Fibroblast of lung (primary cell): Measurements from ENCODE around the gene TIMM22. TPM values are rescaled to one million over a fixed set of nuclear protein-coding genes. Genes with fewer than 3 reads are reported as not detected.

Experiments used
- DNase-seq, 2 donors: peaks; one replicate each; pipeline versions ENCODE4 v3.0.0 to v3.0.0-alpha.2; 2010; ENCODE audit warnings: low read depth in 2 of 2
- H2AFZ ChIP-seq: 2 replicates; pipeline ENCODE4 v1.5.1; 2012; ENCODE audit warnings: low read length, control low read depth, inconsistent platforms
- H3K27ac ChIP-seq: 2 replicates; pipeline ENCODE4 v1.5.1; 2011; ENCODE audit warnings: low read length, control low read depth; ENCODE audit not compliant: insufficient read depth
- H3K27me3 ChIP-seq: 2 replicates; pipeline ENCODE4 v1.5.1; 2011; ENCODE audit warnings: mild to moderate bottlenecking, low read length; ENCODE audit not compliant: control insufficient read depth, insufficient read depth
- H3K36me3 ChIP-seq: 2 replicates; pipeline ENCODE4 v1.5.1; 2011; ENCODE audit warnings: low read length; ENCODE audit not compliant: control insufficient read depth, insufficient read depth
- H3K4me1 ChIP-seq: 2 replicates; pipeline ENCODE4 v1.5.1; 2011; ENCODE audit warnings: low read length; ENCODE audit not compliant: control insufficient read depth, insufficient read depth; ENCODE audit errors: extremely low read depth
- H3K4me2 ChIP-seq: 2 replicates; pipeline ENCODE4 v1.5.1; 2011; ENCODE audit warnings: low read length, control low read depth; ENCODE audit not compliant: insufficient read depth; ENCODE audit errors: extremely low read depth
- H3K4me3 ChIP-seq, 4 experiments: fragments of 200-600 bp in 1 of 4; sonication (generic) in 1 of 4; replicated peaks in 1 of 4; 2 replicates each; pipeline ENCODE4 v1.5.1; 2011 to 2016; ENCODE audit warnings: low read length in 4 of 4, low read depth in 3 of 4, mild to moderate bottlenecking in 3 of 4, control low read depth in 2 of 4, inconsistent platforms in 1 of 4, mixed read lengths in 1 of 4; ENCODE audit not compliant: insufficient read depth in 1 of 4; ENCODE audit errors: control extremely low read depth in 1 of 4
- H3K79me2 ChIP-seq: 2 replicates; pipeline ENCODE4 v1.5.1; 2012; ENCODE audit warnings: mild to moderate bottlenecking, low read length, inconsistent platforms; ENCODE audit not compliant: control insufficient read depth, insufficient read depth
- H3K9ac ChIP-seq: 2 replicates; pipeline ENCODE4 v1.5.1; 2011; ENCODE audit warnings: mild to moderate bottlenecking, low read length, control low read depth; ENCODE audit not compliant: insufficient read depth
- H3K9me3 ChIP-seq: 2 replicates; pipeline ENCODE4 v1.5.1; 2012; ENCODE audit warnings: low read depth, low read length; ENCODE audit not compliant: control insufficient read depth, insufficient read depth
- H4K20me1 ChIP-seq: 2 replicates; pipeline ENCODE4 v1.5.1; 2011; ENCODE audit warnings: low read length; ENCODE audit not compliant: control insufficient read depth, insufficient read depth; ENCODE audit errors: extremely low read depth
- CTCF ChIP-seq, 2 donors: IDR thresholded peaks in 1 of 2; conservative IDR thresholded peaks in 1 of 2; 1 replicate in 1 of 2; 2 replicates in 1 of 2; pipeline ENCODE4 v1.5.1; 2011 to 2012; ENCODE audit warnings: low read length in 2 of 2, control low read depth in 1 of 2, inconsistent platforms in 1 of 2, low read depth in 1 of 2, mild to moderate bottlenecking in 1 of 2
- EZH2 ChIP-seq: IDR thresholded peaks from 2 replicates; pipeline ENCODE4 v1.5.1; 2012; ENCODE audit warnings: low read length, control low read depth, mild to moderate bottlenecking; ENCODE audit errors: missing control alignments
- polyA plus RNA-seq, 2 donors: library from polyadenylated mRNA; depleted of rRNA in 1 of 2; stranded (reverse) in 1 of 2; unstranded in 1 of 2; fragments of >200 nt; gene quantifications; 2 replicates each; pipeline ENCODE4 v1.2.1, GENCODE V29; 2011 to 2012; ENCODE audit warnings: missing spikeins in 1 of 2
- total RNA-seq: library from RNA; depleted of rRNA; stranded (reverse); fragments of >200 nt; gene quantifications from 2 replicates; pipeline ENCODE4 v1.2.1, GENCODE V29; 2014

The TIMM22 gene
- total and polyA plus RNA-seq, 2 donors (not counting 1 experiment from before 2014, with no cell fraction given) = 13.4 to 17.4 TPM

GRCh38 chr17:1022278-1023024, 25.5 kb downstream of the TIMM22 start:
- H2AFZ ChIP-seq = no peak overlapping the region
- no peaks in the 10 kb centered on the region for H3K79me2 ChIP-seq
- H3K4me3 ChIP-seq = no peak overlapping the region
- no peaks in the 10 kb centered on the region for H3K27me3 ChIP-seq
- no peaks in the 10 kb centered on the region for H4K20me1 ChIP-seq
- H3K27ac ChIP-seq = no peak overlapping the region
- no peak for DNase-seq
- no peaks in the 10 kb centered on the region for H3K9me3 ChIP-seq
- peak overlapping the region; percentile 16 for H3K9ac ChIP-seq
- H3K36me3 ChIP-seq = peaks cover 4% of the 10 kb centered on the region
- H3K4me1 ChIP-seq = no peaks in the 10 kb centered on the region
- TF ChIP-seq EZH2 (no peak), CTCF (conservative IDR thresholded peaks at IDR 0.05 in 1 of 2, IDR thresholded peaks at IDR 0.05 in 1 of 2; ENCODE audit: low read depth in 1 of 2, low read length in 2 of 2) (no peak)
- no peak overlapping the region for H3K4me2 ChIP-seq

- H4K20me1 ChIP-seq = no peaks in the 10 kb centered on the region
- TF ChIP-seq CTCF (conservative IDR thresholded peaks at IDR 0.05 in 1 of 2, IDR thresholded peaks at IDR 0.05 in 1 of 2; ENCODE audit: low read depth in 1 of 2, low read length in 2 of 2) = no peak
- no peak for TF ChIP-seq EZH2
Measured at GRCh38 chr17:1024076-1024475, 27.1 kb downstream of the TIMM22 start.

GRCh38 chr17:1025733-1026598, 29.0 kb downstream of the TIMM22 start:
- no peak for TF ChIP-seq CTCF (conservative IDR thresholded peaks at IDR 0.05 in 1 of 2, IDR thresholded peaks at IDR 0.05 in 1 of 2; ENCODE audit: low read depth in 1 of 2, low read length in 2 of 2)
- TF ChIP-seq EZH2 = no peak
- no peak overlapping the region for H3K4me3 ChIP-seq
- H3K9ac ChIP-seq = no peak overlapping the region
- H4K20me1 ChIP-seq = no peaks in the 10 kb centered on the region
- H3K4me2 ChIP-seq = no peak overlapping the region
- no peak overlapping the region for H3K27ac ChIP-seq
- H3K4me1 ChIP-seq = peaks cover 23% of the 10 kb centered on the region
- no peaks in the 10 kb centered on the region for H3K27me3 ChIP-seq
- H3K9me3 ChIP-seq = no peaks in the 10 kb centered on the region
- H3K79me2 ChIP-seq = no peaks in the 10 kb centered on the region
- H2AFZ ChIP-seq = no peak overlapping the region
- no peak for DNase-seq
- peaks cover 2% of the 10 kb centered on the region for H3K36me3 ChIP-seq

More at GRCh38 chr17:1024076-1024475, 27.1 kb downstream of the TIMM22 start:
- Histone ChIP-seq H3K27me3 (no peaks in the 10 kb centered on the region), H3K4me3 (no peak overlapping the region), H3K4me2 (no peak overlapping the region), H3K9me3 (no peaks in the 10 kb centered on the region), H3K27ac (no peak overlapping the region), H2AFZ (no peak overlapping the region), H3K9ac (no peak overlapping the region), H3K4me1 (peaks cover 6% of the 10 kb centered on the region), H3K79me2 (no peaks in the 10 kb centered on the region), H3K36me3 (peaks cover 2% of the 10 kb centered on the region)
- DNase-seq = no peak
